UCSD-AML1 (cell line): ENCODE results near the gene SLC35A5.

Source experiments
- DNase-seq: peaks from one replicate; lab custom pipeline; 2025; ENCODE audit not compliant: unreplicated experiment; lab: John Stamatoyannopoulos, UW

Gene SLC35A5

GRCh38 chr3:112619295-112619694 lies 57.5 kb downstream of the SLC35A5 start:
- no peak for DNase-seq

- DNase-seq: no peak
Observed at GRCh38 chr3:112623213-112623612, 61.4 kb downstream of the SLC35A5 start.

GRCh38 chr3:112623717-112624116 lies 61.9 kb downstream of the SLC35A5 start:
- DNase-seq: no peak

GRCh38 chr3:112627419-112627818 lies 65.6 kb downstream of the SLC35A5 start:
- no peak for DNase-seq

- no peak for DNase-seq
Observed at GRCh38 chr3:112627919-112628466, 66.1 kb downstream of the SLC35A5 start.

GRCh38 chr3:112629425-112629824 lies 67.6 kb downstream of the SLC35A5 start:
- DNase-seq: no peak

GRCh38 chr3:112631257-112631656 lies 69.4 kb downstream of the SLC35A5 start:
- DNase-seq: no peak

GRCh38 chr3:112632596-112632995 lies 70.8 kb downstream of the SLC35A5 start:
- no peak for DNase-seq

- no peak for DNase-seq
Observed at GRCh38 chr3:112633191-112633590, 71.3 kb downstream of the SLC35A5 start.

- no peak for DNase-seq
Observed at GRCh38 chr3:112633757-112634156, 71.9 kb downstream of the SLC35A5 start.

GRCh38 chr3:112634786-112635541 lies 73.1 kb downstream of the SLC35A5 start:
- no peak for DNase-seq
